Measurements from ENCODE around the gene TTC21A. TPM values are rescaled to one million over a fixed set of nuclear protein-coding genes. Genes with fewer than 3 reads are reported as not detected.

The TTC21A gene
- total RNA-seq, 3 donors from 2014 or later: 5.9 to 16.1 (median 13.1) TPM

- TF ChIP-seq POLR2AphosphoS5 (IDR thresholded peaks at IDR 0.05) (no peak), POLR2A (IDR thresholded peaks at IDR 0.05) (no peak)
- H3K4me1 ChIP-seq: peaks cover 8 to 38% of the 10 kb centered on the region in 2 donors
- H3K4me3 ChIP-seq: peak overlapping the region; percentile 80 to 99 (median 82)
- no peaks in the 10 kb centered on the region for H3K9me3 ChIP-seq
- no peak for DNase-seq (ENCODE audit: low spot score in 2 of 2)
- H3K27ac ChIP-seq: peak overlapping the region; percentile 97 to 100
- H3K36me3 ChIP-seq: no peaks in the 10 kb centered on the region
- H3K27me3 ChIP-seq: no peaks in the 10 kb centered on the region
- intact Hi-C loops (cut with DNase I; ENCODE audit: low total_unique reads): loop anchor here (10.0 kb wide), 1 partner anchor 188 kb away; no protein-coding TSS in a partner anchor
Observed at GRCh38 chr3:39106281-39106811, 1.1 kb upstream of the TTC21A start.

- Histone ChIP-seq H3K9me3 (no peaks in the 10 kb centered on the region), H3K4me3 (peak overlapping the region; percentile 80 to 99 (median 82)), H3K4me1 (peaks cover 8 to 38% of the 10 kb centered on the region in 2 donors), H3K27me3 (no peaks in the 10 kb centered on the region), H3K36me3 (no peaks in the 10 kb centered on the region), H3K27ac (peak overlapping the region; percentile 97 to 100)
- no peak for TF ChIP-seq POLR2AphosphoS5 (IDR thresholded peaks at IDR 0.05)
- peak in 1 of 3 donors; percentile 13 for TF ChIP-seq CTCF (IDR thresholded peaks at IDR 0.05)
- no peak for TF ChIP-seq POLR2A (IDR thresholded peaks at IDR 0.05)
- intact Hi-C loops (cut with DNase I; ENCODE audit: low total_unique reads): loop anchor here (10.0 kb wide), 1 partner anchor 188 kb away; no protein-coding TSS in a partner anchor
- peak; percentile 50 to 66 for DNase-seq (ENCODE audit: low spot score in 2 of 2)
Observed at GRCh38 chr3:39106851-39107387, 561 bp upstream of the TTC21A start.

- no peaks in the 10 kb centered on the region for H3K36me3 ChIP-seq
- H3K27me3 ChIP-seq: no peaks in the 10 kb centered on the region
- intact Hi-C loops (cut with DNase I; ENCODE audit: low total_unique reads): loop anchor here (10.0 kb wide), 1 partner anchor 187 kb away; no protein-coding TSS in a partner anchor
- no peak for TF ChIP-seq POLR2A (IDR thresholded peaks at IDR 0.05)
- TF ChIP-seq CTCF (IDR thresholded peaks at IDR 0.05): no peak
- TF ChIP-seq POLR2AphosphoS5 (IDR thresholded peaks at IDR 0.05): no peak
- peaks cover 8 to 31% of the 10 kb centered on the region in 2 donors for H3K4me1 ChIP-seq
- no peak for DNase-seq (ENCODE audit: low spot score in 2 of 2)
- no peaks in the 10 kb centered on the region for H3K9me3 ChIP-seq
- peak overlapping the region; percentile 80 to 99 (median 82) for H3K4me3 ChIP-seq
- peak overlapping the region; percentile 97 to 100 for H3K27ac ChIP-seq
Observed at GRCh38 chr3:39108200-39108710, 775 bp downstream of the TTC21A start.

- Histone ChIP-seq H3K4me3 (no peak overlapping the region), H3K4me1 (peaks cover 4 to 22% of the 10 kb centered on the region in 2 donors), H3K9me3 (no peaks in the 10 kb centered on the region), H3K36me3 (no peaks in the 10 kb centered on the region), H3K27ac (no peak overlapping the region), H3K27me3 (no peaks in the 10 kb centered on the region)
- no peak for TF ChIP-seq CTCF (IDR thresholded peaks at IDR 0.05)
- no peak for TF ChIP-seq POLR2AphosphoS5 (IDR thresholded peaks at IDR 0.05)
- intact Hi-C loops (cut with DNase I; ENCODE audit: low total_unique reads): loop anchor here (10.0 kb wide), 1 partner anchor 186 kb away; no protein-coding TSS in a partner anchor
- no peak for DNase-seq (ENCODE audit: low spot score in 2 of 2)
Observed at GRCh38 chr3:39109086-39109485, 1.6 kb downstream of the TTC21A start.

- no peak for DNase-seq (ENCODE audit: low spot score in 2 of 2)
- no peak for TF ChIP-seq CTCF (IDR thresholded peaks at IDR 0.05)
- intact Hi-C loops (cut with DNase I; ENCODE audit: low total_unique reads): no loop called here
- no peak overlapping the region for H3K4me3 ChIP-seq
- H3K27me3 ChIP-seq: no peaks in the 10 kb centered on the region
- H3K4me1 ChIP-seq: peaks cover 2 to 13% of the 10 kb centered on the region in 2 donors
- no peaks in the 10 kb centered on the region for H3K9me3 ChIP-seq
- no peak overlapping the region for H3K27ac ChIP-seq
- no peaks in the 10 kb centered on the region for H3K36me3 ChIP-seq
Observed at GRCh38 chr3:39110041-39110639, 2.7 kb downstream of the TTC21A start.

Measured in breast epithelium (tissue), 4 donors.